Non-pigmented ciliary epithelial cell (primary cell): Measurements from ENCODE around the gene PLXND1.
"Not testable (repeated sequence)": the region's sequence is repeated elsewhere in the genome, so short reads cannot be mapped to it uniquely, and the experiment has no call there.

Experiments used
- DNase-seq: peaks from one replicate; pipeline ENCODE4 v3.0.0-alpha.2; 2010; ENCODE audit warnings: low read depth

Gene PLXND1

GRCh38 chr3:129547241-129547640 lies 59.2 kb downstream of the PLXND1 start:
- DNase-seq, result no peak

DNA sequence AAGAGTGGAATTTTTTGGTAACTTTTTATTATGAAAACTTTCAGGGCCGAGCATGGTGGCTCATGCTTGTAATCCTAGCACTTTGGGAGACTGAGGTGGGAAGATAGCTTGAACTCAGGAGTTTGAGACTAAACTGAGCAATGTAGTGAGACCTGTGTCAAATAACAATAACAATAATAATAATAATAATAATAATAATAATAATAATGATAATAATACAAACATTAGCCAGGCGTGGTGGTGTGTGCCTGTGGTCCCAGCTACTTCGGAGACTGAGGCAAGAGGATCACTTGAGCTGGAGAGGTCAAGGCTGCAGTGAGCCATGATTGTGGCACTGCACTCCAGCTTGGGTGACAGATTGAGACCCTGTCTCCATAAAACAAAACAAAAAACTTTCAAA lies 60.5 kb downstream of the PLXND1 start:
- DNase-seq, result not testable (repeated sequence)

GRCh38 chr3:129543999-129544398 lies 62.5 kb downstream of the PLXND1 start:
- no peak for DNase-seq

GRCh38 chr3:129543156-129543790 lies 63.2 kb downstream of the PLXND1 start, which contains the start of gene H1-8:
H1-8 (plus strand) TSS chr3:129543175; CDS start chr3:129543219, 44 bp downstream.
- DNase-seq, result no peak

DNA sequence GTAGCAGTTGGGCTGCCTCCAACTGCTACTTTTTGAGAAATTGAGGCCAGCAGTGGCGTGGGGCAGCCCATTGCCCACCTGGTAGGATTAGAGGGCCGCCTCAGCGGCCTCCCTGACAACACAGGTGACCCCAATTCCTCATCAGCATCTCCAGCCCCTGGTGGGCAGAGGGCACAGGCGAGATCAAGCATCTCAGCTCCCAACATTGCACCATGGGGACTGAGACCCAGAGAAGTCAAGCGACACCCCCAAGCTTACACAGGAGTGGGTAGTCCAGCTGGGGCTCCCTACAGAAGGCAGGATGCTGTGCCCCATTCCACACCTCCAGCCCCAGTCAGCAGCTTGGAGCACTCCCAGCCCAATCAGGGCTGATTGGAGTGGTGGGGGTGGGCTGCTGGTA lies 63.7 kb downstream of the PLXND1 start:
- no peak for DNase-seq

DNA sequence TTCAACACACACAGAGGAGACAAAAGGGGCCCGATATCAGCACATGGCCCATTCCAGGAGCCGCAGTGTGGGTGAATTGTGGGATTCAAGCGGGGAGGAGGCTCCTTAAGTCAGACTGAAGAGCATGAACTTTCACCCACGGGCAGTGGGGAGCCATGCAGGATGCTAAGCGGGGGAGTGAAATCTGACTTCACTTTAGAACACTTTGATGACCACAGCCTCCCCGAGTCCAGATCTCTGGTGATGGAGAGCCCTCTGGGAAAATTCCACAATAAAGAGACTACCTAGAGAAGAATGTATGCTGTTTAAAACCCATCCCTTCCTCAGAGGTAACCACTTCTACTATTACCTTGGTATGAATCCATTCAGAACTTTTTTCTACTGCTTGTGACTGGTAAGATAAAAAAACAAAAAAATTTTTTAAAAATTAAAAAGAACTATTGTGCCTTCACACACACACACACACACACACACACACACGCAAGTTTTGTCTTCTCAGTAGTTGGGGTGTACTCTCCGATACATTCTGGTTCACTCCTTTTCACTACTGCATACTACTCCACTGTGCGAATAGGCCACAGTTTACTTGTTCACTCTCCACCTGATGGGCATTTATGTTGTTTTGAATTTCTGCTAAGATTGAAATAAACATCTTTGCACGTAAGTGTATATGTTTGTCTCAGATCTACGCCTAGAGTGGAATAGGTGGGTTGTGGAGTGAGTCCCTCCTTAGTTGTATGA lies 65.5 kb downstream of the PLXND1 start:
- DNase-seq, result no peak

- no peak for DNase-seq
Measured at GRCh38 chr3:129539206-129539605, 67.3 kb downstream of the PLXND1 start.

DNA sequence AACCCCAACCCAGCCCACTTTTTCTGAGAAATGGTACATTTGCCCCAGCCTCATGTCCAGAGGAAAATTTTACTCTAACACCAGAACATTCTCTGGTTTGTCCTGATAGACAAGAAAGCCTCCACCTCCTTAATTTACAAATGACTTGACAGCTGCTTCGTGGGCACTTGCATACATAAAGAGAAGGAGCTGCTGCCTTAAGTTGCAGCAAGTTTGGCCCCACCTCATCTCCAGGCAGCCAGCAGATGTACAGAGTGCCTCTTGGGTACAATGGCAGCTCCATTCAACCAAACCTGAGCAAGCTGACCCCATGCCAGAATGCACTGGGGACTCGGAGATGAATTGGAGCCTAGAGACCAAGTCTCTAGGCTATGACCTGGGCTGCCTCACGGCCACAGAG lies 69.7 kb downstream of the PLXND1 start:
- no peak for DNase-seq

DNA sequence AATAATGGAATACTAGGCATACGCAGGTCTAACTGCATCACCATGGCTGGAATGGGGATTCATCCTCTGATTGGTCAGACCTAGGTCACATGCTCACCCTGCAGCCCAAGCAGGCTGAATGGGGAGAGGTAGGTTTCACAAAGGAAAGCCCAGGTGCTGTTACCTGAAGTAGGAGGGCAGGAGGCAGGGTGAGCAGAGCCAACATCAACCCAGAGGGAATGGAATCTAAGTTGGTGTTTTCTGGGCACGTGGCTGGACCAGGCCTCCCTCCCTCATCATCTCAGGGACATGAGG lies 70.2 kb downstream of the PLXND1 start:
- no peak for DNase-seq

DNA sequence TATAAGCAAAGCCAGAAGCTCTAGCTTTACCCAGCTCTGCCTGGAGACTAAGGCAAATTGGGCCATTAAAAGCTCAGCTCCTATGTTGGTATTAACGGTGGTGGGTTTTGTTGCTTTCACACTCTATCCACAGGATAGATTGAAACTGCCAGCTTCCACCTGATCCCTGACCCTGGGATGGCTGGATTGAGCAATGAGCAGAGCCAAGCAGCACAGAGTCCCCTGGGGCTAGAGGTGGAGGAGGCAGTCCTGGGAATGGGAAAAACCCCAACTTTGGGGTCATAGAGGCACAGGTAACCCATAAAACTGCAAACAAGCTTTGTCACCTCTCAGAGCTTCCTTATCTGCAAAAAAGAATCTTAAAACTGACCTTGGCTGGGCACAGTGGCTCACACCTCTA lies 71.4 kb downstream of the PLXND1 start:
- DNase-seq, result no peak

- DNase-seq, result no peak
Measured at GRCh38 chr3:129534428-129535027, 71.9 kb downstream of the PLXND1 start.

DNA sequence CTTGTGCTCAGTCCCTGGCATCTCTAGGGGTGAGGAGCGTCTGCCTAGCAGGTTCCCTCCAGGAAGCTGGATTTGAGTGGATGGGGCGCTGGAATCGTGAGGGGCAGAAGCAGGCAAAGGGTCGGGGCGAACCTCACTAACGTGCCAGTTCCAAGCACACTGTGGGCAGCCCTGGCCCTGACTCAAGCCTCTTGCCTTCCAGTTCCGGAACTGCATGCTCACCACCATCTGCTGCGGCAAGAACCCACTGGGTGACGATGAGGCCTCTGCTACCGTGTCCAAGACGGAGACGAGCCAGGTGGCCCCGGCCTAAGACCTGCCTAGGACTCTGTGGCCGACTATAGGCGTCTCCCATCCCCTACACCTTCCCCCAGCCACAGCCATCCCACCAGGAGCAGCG lies 73.1 kb downstream of the PLXND1 start:
- DNase-seq, result no peak

- DNase-seq, result no peak
Measured at GRCh38 chr3:129532261-129532660, 74.2 kb downstream of the PLXND1 start.

- no peak for DNase-seq
Measured at GRCh38 chr3:129531699-129532098, 74.8 kb downstream of the PLXND1 start.

- no peak for DNase-seq
Measured at GRCh38 chr3:129530821-129531220, 75.7 kb downstream of the PLXND1 start.

GRCh38 chr3:129530251-129530791 lies 76.2 kb downstream of the PLXND1 start:
- DNase-seq, result no peak

GRCh38 chr3:129529436-129530210 lies 76.9 kb downstream of the PLXND1 start:
- DNase-seq, result no peak

DNA sequence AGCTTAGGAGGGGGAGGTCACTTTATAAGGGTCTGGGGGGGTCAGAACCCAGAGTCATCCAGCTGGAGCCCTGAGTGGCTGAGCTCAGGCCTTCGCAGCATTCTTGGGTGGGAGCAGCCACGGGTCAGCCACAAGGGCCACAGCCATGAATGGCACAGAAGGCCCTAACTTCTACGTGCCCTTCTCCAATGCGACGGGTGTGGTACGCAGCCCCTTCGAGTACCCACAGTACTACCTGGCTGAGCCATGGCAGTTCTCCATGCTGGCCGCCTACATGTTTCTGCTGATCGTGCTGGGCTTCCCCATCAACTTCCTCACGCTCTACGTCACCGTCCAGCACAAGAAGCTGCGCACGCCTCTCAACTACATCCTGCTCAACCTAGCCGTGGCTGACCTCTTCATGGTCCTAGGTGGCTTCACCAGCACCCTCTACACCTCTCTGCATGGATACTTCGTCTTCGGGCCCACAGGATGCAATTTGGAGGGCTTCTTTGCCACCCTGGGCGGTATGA lies 77.8 kb downstream of the PLXND1 start, which contains the start of gene RHO:
TSS of gene RHO (plus strand) at position 51 of the 512 bp plus-strand sequence. CDS start at position 146, 95 bp downstream.
- DNase-seq, result no peak

DNA sequence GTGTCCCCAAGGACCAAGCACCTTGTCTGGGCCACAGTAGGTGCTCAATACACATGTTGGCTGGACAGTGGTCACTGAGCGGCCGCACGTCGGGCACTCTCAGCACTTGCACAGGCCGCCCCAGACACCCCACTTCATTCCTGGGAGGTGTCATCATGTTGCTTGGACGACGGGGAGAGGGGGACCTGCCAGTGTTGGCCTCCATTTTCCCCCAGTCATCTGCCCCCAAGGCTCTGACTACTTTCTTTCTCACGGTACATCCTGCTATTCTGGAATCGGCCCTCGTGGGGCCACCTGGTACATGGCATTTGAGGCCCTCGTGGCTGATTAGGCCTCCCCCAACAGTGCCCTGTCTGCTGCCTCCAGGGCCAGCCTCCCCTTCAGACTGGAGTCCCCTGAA lies 79.2 kb downstream of the PLXND1 start:
- no peak for DNase-seq

- no peak for DNase-seq
Measured at GRCh38 chr3:129526121-129526900, 80.2 kb downstream of the PLXND1 start.

DNA sequence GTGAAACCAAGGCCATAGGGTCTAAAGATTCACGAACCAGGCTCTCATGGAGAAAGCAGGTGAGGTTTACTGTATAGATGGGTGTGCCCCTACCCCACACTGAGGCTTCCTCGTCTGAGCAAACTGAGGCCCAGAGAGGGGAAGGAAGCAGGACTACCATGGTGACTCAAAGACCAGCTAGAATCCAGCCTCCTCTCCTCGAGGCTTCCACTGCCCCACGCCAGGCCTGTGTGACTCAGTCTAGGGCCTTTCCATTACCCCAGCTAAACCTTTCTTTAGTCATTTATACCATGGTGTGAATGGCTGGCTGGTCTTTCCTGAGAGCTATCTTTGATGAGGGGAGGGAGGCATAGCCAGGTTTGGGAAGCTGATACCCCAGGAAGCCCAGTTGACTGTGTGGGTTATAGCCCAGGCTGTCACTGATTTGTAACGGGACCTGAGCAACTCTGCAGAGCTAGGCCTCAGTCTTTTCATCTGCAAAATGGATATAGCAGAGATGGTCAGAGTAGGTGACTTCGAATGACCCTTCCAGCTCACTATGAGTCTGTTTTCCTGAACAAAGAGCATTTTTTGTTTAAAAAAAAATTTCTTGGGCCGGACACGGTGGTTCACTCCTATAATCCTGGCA lies 81.0 kb downstream of the PLXND1 start:
- peak; percentile 19 for DNase-seq
